Stimulated activated CD4-positive, alpha-beta T cell treated with anti-CD3 and anti-CD28 coated beads, Interleukin-2, amount 100 ng/mL, for 24 hours (primary cell): ENCODE measurements around the gene GRAMD2A.
A peak's percentile ranks its signal among the peaks of the same experiment; 100 is the strongest.

Source experiments
- DNase-seq, 2 donors: peaks; one replicate each; pipeline ENCODE4 v3.0.0-alpha.2; 2020

GRAMD2A gene

DNA sequence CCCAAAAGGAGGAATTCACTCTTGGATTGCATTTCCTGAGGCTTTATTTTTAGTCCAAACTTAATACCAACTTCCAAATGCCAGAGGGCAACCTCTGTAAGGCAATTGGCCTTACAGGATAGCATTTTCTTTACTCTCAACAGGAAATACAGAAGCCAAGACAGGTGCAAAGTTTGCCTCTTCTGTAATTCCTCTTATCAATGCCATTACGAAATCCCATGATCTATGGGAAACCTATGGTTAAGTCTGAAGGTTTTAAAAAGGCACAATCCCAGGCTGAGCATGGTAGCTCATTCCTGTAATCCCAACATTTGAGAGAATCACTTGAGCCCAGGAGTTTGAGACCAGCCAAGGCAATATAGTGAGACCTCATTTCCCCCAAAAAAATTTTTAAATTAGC is 18.5 kb upstream of the GRAMD2A start:
- DNase-seq = no peak

DNA sequence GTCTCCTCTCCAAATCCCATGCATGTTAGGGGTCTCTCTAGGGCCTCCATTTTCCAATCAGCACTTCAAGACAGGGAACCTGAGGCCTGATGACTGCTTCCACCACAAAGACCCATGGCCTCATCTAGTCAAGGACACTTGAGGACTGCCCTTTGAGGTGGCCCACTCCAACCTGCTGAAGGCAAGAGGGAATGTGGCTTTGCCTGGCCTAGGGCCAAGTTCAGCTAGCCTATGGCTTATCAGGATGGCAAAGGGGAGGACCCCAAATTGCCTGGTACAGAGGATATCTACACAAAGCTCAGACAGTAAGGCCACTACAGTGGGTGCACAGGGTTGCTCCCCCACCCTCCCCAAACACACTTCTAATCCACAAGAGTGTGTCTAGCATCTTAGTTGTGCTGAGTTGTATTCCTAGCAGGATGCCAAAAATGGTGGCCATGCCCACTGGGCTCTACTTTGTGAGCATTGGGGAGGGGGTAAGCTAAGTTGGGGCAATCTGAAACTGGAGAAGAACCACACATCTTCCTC is 10.0 kb upstream of the GRAMD2A start:
- DNase-seq = no peak

DNA sequence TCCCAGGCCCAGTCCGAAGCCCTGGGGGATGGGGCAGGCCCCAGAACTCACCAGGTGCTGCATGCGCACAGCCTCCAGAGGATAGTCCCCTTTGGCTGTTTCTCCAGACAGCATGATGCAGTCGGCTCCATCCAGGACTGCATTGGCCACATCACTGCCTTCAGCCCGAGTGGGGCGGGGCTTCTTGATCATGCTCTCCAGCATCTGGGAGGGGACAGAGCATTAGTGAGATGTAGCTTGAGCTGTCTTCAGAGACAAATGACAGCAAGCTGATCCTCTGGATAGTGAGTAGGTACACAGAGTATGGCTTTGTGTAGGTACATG is 9.1 kb upstream of the GRAMD2A start:
- DNase-seq = no peak

DNA sequence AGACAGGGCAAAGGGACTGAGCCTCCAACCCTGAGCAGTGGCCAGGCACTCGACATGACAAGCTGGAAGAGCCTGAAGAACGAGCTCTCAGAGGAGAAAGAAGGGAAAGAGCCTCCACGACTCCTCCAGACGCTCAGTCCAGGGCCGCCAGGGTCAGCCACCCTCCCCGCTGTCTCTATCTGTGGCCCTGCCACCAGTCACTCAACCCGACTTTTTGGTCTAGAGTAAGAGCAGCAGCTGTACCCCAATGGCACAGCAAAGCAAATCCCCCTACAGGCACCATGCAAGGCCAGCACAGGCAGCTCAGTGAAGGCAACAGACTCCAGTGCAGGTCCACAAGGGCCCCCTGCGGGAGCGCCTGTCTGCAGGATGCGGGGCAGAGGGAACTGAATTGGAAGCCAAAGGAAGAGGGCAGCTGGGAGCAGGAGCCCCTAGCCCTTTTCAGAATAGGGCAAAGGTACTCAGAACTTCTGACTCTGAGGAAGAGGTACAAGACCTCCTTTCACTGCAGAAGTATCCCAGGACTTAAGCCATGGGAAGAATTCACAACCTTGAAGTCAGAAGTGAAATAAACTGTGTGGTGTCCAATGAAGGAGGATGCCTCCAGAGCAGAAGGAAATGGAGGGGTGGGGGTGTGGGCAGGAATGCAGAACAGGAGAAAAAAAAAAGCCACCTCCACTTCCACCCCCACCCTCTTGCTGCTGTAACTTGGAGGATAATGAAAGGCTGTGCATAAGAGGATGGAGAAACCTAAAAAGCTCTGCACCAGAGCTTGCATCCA is 8.5 kb upstream of the GRAMD2A start:
- DNase-seq = no peak

DNA sequence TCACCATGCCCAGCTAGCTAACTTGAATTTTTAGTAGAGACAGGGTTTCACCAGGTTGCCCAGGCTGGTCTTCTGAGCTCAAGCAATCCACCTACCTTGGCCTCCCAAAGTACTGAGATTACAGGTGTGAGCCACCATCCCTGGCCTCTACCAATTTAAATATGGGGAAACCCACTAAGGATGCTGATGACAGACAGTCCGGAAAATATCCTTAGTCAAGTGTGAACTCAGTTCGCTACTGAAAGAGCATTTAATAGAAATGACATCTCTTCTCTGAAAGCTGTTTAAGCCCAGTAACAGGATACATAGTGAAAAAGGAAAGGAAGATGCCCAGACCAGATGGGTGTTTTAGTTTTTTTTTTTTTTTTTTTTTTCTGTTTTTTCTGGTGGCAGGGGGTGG is 7.7 kb upstream of the GRAMD2A start:
- DNase-seq = no peak

DNA sequence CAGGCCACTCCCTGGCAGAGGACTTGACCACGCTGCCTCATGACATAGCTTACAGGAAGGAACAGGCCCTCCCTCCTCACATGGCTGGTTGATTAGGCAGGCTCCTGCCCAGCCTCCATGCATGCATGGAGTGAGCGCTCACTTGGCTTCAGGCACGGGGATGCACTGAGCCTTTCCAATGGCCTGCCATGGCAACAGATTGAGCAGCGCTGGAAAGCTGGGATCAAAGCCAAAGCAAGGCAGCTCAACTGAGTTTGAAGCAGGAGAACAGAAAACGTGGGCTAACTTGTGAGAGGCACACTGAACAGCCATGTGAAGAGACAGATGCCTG is 5.9 kb upstream of the GRAMD2A start:
- DNase-seq = no peak

DNA sequence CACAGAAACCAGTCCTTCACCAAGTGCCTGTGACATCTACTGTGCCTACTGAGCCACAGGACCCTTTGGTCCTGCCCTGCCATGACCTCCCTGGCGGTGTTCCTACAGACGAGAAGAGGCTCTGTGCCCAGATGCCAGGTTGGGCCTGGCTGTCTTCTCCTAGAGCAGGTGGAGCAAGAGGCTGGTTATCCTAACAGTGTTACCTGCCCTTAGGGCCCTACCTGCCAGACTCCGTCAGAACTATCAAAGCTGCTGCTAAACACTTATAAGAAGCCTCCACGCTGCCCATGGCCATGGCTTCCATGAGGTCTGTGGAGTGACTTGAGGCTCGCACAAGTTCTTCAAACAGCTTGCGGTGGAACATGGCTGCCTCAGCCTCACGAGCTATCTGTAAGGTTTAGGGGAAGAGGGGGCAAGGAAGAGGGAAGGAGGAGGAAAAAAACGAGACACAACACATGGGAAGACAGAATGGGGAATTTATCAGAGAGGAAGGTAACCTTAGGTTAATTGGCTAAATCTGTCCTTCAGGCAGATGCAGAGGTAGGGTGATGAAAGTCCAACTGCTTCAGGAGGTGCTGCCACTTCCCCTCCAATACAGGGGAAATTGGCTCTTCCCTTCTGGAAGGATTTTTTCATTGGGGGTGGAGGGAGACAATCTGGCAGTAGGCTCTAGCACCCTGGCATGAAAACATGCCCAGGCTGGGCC is 5.4 kb upstream of the GRAMD2A start:
- DNase-seq = no peak

DNA sequence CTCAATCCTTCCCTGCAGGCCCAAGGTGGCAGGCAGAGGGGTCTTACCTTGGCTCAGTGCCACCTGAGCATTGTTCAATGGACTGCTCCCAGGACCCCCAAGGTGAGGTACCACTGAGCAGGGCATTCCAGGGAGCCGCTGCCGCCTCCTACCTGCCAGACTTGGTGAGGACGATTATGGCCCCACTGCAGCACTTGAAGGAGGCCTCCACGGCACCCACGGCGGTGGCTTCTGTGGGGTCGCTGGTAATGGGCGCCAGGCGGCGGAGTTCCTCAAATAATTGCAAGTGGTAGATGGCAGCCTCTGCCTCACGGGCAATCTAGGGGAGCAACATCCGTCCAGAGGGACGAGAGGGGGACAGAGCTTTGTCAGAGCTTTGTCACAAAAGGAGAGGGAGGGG is 4.7 kb upstream of the GRAMD2A start:
- no peak for DNase-seq

DNA sequence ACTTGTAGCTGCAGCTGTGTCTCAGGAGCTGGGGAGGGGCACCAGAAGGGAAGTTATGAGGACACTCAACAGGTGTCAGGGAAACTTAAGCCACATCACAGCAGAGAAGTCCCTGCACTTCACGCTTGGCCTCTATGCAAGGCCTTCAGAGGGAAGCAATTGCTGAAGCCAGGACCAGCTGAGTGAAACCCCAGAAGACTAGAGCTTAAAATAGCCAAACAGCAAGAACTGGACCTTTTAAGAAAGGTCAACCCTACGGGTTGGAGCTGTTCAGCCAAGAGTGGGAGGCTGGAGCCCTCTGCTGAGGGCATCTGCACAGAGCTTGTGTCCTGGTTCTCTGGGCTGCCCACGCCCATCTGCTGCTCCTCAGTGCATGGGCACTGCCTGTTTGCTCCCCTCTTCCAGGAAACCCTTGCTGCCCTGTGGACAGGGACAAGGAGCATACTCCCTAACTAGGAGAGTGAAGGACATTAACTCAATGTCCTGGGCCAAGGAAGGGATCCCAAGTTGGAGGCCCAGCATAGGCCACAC is 3.9 kb upstream of the GRAMD2A start:
- no peak for DNase-seq

DNA sequence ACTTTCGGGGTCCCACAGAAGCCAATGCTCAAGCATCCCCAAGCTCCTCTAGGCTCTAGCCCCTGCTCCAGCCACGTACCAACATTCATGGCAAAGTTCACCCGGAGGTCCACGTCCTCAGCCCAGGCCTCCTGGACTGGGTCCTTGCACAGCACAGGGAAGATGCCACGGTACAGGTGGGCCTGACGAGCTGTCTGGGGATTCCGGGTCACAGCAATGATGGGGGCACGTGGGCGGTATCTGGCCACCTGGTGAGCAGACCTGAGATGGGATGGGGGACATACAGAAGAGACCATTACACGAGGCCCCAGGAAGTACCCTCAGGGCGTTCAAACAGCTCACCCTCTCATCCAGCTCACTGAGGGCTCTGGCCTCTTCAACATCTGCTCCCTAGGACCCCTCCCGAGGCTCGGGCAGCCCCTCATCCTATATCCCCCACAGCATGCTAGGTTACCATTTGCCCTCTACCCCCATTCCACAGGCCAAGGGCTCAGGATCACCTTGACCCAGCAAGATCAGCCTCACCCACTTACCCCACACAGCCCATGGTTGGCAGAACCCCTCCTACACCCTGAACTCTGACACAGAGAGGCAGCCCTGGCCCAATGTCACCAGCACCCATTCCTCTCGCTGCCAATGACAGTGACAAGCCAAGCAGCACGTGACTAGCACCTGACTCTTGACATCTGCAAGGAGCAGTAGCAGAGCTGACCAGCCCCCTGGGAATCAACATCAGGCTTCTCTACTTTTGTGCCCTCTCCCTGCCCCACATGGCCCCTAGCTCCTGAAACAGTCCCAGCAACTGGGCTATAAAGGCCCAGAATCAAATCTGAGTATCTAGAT is 3.0 kb upstream of the GRAMD2A start:
- DNase-seq = no peak

DNA sequence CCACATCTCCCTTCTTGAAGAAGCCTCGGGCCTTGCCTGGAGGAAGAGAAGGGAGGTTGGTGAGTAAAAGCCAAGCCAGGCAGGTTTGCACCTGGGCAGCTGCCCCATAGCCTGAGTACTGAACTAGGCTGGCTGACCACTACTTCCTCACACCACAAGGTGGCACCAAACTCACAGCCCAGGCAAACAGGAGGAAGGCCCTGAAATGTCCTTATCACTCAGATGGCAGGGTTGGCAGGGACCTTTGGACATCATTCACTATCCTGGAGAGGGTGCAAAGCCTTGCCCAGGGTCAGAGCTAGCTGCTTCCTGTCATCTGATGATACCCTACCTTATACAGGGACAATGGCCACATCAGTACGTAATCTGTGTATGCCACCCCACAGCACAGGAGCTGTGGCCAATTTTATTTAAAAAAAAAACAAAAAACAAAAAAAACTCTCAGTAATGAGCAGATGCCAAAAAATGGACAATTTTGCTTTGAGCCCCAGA is 2.2 kb upstream of the GRAMD2A start:
- DNase-seq = peak; percentile 70 to 73

DNA sequence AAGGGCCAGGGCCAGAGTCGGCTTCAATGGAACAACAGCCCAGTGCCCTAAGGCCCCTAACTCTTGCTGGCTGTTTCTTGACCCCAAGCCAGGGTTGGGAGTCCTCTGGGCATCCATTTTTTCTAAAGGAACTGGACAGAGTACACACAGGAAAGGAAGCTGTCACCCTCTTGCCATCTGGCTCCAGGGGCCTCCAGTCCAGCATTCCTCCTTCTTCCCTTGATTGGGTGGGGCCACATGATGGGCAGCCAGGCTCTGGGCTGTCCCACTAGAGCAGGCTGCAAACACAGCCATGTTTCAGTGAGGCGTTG is 1.6 kb upstream of the GRAMD2A start:
- no peak for DNase-seq

DNA sequence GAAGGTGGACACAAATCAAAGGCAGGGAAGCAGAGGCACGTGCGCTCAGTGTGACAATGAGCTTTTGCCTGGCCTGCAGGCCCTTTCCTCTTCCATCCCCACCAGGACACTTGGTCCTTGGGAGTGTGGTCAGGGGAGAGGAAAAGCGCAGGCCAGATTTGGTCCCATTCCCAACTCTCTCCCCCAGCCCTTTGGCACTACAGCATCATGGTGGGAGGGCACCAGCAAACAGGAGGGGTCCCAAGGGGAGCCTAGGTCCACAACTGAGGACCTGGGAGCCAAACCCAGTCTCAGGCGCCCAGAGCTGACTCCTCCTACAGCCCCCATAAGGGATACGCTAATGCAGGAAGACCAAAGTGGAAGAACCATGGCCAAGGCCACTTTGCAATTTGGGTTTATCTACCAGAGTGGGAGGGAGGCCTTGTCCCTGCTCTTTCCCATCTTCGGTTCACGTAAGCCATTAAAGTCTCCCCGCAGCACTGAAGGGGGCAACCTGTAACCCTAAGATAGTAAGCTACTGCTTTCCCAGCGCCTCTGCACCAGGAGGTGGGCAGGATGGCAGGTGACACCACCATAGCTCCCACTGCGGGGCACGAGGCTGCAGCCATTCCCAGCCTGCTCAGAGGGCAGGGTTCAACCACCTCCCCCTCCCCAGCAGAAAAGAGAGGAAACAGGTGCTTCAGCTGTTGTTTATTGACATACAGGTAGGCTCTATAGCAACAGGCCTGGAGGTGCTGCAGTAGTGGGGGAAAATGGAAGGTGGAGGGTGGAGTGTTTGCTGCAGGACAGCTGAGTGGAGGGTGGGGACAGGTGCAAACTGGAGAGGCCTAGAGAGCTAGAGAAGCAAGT is 993 bp upstream of the GRAMD2A start:
- no peak for DNase-seq

DNA sequence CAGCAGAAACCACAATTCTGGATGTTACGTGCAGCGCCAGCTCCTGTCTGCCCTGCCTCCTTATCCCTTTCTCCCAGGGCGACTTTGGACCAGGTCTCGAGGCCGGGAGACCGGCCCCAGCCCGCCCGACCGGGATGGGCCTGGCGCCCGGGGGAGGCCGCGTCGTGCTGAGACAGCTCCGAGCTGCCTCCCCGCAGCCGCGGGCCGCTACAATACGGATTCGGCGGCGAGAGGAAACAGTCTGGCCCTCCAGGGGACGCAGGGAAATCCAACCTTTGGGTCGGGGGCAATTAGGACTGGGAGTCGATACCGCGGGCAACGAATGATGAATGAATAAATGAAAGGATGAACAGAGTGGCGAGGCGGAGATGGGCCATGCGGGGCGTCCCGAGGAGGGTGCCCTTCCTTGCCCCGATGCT is 537 bp downstream of the GRAMD2A start:
- DNase-seq = no peak

DNA sequence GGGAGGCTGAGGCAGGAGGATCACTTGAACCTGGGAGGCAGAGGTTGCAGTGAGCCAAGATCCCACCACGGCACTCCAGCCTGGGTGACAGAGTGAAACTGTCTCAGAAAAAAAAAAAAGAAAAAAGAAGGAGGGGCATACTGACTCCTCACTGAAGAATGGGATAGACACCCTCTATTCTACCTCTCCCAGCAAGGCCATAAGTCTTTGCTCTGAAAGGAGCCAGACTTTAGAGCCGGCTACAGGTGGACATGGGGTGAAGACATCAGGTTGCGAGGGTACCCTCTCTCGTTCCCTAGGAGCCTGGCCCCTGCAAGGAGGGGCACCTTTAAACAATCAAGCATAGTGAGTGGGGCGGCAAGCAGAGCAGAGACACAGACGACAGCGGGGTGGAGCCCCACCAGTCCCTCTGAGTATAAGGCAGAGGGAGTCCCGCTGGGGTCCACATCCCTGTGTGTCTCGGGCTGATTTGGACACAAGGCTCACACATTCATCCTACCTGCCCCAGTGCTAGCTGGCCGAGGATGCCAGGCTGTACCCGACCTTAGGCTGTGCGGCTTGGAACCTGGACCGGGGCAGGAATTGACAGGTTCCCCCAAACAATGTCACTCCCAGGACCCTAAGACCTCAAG is 1.1 kb downstream of the GRAMD2A start:
- no peak for DNase-seq

DNA sequence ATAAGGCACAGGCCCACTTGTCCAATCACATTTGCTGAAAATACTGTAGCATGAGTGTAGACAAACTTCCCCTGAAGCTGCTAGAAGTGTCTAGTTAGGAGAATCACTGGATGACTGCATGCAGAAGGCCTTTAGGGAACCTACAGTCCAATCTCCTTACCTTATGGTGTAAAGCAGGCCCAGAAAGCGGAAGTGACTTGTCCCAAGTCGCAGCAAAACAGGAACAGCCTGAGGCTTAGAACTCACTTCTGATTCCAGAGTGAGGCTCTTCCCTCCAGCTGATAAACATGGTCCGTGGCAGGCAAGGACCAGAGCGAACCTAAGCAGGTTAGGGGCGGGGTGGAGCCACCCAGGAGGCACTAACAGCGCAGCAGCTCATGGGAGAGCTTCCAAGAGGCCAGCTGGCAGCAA is 2.5 kb downstream of the GRAMD2A start:
- DNase-seq = no peak

DNA sequence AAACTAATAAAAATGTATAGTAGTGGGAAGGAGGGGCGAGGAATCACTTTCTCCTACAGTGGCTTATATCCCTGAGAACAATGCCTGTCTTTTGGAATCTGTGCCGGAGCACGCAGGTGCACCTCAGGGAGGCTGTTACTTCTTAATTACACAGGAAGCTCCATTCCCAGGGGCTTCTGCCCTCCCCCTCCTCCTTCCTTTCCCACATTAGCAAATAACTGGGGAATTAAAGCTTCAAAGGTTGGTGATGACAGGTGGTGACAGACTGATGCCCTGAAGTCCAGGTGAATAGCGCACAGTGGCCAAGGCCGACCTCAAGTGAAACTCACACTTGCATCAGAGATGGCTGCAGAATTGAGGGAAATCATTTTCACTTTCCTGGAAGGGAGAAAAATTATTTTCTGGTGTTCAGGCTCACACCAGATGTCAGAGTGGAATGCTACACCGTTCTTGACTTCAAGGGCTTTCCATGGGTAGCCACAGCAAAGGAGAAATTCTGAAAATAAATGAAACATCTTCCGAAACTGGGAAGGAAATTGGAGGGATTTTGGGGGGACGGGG is 3.7 kb downstream of the GRAMD2A start:
- no peak for DNase-seq

DNA sequence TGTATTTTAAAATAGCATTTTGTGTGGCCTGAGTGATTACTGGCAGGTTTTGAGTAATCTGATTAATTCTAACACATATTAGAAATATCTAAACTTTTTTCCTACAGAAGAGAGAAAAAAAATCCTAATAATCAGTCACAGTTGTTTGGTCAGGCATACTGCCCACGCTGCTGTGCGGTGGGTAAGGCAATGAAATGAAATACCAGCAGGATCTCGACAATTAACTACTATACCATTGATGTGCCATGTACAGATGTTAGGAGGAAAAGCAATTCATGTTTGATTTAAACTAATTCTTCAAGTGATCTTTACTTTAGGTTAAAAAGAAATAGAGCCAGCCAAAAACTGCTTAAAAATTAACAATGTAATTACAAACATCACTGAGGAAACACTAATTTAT is 5.2 kb downstream of the GRAMD2A start:
- no peak for DNase-seq

DNA sequence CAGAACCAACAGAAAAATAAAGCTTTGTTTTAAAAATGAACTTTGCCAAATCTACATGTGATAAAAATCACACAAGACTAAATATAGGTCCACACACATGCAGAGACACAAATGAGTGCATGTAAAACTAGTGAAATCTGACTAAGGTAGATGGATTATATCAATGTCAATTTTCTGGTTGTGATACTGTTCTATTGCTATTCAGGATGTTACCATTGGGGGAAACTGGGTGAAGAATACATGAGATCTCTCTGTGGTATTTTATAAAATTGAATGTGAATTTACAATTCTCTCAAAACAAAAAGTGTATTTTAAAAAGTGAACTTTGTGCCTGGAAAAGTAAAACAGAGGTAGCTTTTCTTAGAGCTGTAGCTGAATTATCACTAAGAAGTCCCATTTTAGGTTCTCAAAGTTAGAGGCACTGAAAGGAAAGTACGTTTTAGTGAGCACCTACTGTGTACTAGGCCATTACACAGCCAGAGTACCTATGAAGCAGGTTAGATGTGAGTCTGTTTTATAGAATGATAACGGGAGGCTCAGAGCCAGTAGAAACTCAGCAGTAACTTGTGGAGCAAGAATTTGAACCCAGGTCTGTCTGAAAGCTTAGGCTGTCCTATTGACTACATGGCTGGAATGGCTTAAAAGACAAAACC is 8.2 kb downstream of the GRAMD2A start:
- no peak for DNase-seq

DNA sequence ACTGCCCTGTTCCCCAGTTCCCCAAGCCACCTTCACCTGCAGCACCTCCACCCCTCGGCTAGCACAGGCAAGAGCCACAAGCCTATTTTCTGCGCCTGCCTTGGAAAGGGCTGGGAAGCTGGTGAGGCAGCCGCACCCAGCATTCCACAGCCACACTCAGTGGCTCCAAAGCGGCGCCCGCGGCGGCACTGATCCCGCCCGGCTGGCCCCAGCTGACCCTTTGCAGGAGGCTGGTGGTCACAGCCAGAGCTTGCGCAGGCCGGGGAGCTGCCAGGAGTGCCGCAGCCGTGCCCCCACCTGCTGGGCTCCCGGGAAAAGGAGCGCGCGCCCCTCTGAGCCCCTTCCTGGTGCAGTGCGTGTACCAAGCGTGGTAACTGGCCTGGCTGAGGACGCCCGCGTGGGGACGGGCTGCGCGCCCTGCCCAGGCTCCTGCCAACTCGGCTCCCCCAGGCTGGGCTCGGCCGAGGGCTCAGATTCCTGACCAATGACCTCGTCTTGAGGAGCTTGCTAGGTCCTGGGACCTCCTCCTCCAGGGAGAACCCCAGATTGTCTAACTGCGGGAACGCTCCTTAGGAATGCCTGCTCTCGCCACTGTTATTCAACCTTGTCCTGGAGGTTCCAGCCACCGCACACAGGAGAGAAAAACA is 13.3 kb downstream of the GRAMD2A start:
- no peak for DNase-seq

DNA sequence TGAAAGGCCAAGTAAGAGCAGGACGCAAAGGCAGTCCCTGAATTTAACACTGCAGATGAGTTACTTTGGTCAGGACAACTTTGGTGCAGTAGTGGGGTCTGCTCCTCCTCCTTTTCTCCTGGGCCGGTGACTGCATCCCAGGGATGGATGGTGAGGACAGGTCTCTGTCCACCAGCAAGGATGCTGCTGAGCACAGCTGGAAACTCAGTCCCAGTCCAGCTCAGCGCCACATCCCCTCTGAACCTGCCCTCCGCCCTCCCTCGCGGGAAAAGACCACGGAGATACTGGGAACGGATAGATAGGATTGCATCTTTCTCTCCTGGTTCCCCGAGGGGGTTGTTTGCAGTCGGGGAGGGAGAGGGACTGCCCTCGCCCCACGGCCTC is 13.8 kb downstream of the GRAMD2A start:
- DNase-seq = no peak
